ENCODE results near the gene ACACA.

The ACACA gene

DNA sequence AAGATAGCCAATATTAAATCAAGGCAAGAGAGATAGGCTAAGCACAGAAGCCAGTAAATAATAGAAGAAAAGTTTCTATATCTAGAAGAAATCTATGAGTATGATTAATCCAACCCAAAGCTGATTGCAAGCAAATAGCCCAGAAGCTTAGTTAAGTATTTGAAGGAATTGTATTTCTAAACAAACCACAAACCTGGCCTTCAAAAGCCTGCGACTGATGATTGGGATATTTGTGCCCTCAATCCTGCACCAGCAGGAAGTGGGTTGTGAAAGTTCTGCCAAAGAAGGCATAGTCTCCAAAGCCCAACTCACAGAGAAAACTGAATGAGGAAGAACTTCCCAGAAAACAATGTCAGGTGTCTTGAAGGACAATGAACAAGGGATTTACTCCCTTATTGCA lies 145.3 kb downstream of the ACACA start:
- TF ChIP-seq, protein P1, sequence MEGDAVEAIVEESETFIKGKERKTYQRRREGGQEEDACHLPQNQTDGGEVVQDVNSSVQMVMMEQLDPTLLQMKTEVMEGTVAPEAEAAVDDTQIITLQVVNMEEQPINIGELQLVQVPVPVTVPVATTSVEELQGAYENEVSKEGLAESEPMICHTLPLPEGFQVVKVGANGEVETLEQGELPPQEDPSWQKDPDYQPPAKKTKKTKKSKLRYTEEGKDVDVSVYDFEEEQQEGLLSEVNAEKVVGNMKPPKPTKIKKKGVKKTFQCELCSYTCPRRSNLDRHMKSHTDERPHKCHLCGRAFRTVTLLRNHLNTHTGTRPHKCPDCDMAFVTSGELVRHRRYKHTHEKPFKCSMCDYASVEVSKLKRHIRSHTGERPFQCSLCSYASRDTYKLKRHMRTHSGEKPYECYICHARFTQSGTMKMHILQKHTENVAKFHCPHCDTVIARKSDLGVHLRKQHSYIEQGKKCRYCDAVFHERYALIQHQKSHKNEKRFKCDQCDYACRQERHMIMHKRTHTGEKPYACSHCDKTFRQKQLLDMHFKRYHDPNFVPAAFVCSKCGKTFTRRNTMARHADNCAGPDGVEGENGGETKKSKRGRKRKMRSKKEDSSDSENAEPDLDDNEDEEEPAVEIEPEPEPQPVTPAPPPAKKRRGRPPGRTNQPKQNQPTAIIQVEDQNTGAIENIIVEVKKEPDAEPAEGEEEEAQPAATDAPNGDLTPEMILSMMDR (IDR thresholded peaks at IDR 0.05; ENCODE audit: low read depth, low read length) = no peak
- H3K27me3 ChIP-seq = no peaks in the 10 kb centered on the region
- peaks cover 79% of the 10 kb centered on the region for H3K36me3 ChIP-seq
- H3K4me1 ChIP-seq = no peaks in the 10 kb centered on the region
- no peak for DNase-seq
- H3K4me3 ChIP-seq (ENCODE audit: low read depth, low read length) = no peak overlapping the region
- H3K9me3 ChIP-seq = no peaks in the 10 kb centered on the region

DNA sequence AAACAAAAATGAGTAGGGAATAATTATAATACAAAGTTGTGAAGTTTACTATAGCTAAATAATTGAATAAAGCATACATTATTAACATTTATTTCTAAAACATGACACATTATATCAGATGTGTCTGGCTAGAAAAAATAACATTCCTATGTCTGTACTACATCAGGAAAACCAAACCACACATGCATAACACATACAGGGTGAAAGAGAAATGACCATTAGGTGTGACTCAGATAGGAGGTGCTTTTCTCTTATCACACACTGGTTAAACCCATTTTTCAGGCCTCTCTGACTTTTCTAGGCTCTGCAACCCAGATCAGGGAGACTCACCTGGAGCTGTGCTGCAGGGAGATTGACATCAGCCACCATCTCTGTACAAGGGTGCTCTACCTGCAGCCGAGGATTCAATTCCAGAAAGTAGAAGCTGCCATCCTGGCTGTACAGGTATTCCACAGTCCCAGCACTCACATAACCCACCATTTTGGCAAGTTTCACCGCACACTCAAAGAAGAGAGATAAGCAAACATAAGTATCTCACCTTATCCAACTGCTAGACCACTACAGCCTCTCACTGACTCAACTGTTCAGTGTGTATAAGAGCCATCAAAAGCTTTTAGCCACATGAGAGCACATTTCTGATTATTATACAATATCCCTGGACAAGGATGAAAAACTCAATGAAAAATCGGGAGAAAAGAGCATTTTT lies 147.5 kb downstream of the ACACA start:
- TF ChIP-seq, protein P1 (IDR thresholded peaks at IDR 0.05; ENCODE audit: low read depth, low read length) = no peak
- no peaks in the 10 kb centered on the region for H3K4me1 ChIP-seq
- H3K9me3 ChIP-seq = no peaks in the 10 kb centered on the region
- no peak overlapping the region for H3K4me3 ChIP-seq (ENCODE audit: low read depth, low read length)
- DNase-seq = no peak
- peaks cover 71% of the 10 kb centered on the region for H3K36me3 ChIP-seq
- no peaks in the 10 kb centered on the region for H3K27me3 ChIP-seq

DNA sequence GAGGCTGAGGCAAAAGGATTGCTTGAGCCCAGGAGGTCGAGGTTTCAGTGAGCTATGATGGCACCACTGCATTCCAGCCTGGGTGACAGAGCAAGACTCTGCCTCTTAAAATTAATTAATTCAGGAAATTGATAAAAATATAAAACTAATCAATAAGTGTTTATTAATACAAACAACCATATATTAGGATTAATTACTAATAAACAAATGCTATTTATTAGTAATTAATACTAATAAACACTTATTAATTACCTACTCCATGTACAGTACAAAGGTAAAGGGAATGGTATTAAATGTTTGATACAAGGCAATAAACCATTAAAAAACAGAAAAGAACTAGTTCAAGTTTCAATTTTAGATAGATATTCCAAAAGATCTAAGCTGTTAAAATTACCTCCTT lies 150.0 kb downstream of the ACACA start:
- DNase-seq = no peak
- no peaks in the 10 kb centered on the region for H3K9me3 ChIP-seq
- TF ChIP-seq, protein P1 (IDR thresholded peaks at IDR 0.05; ENCODE audit: low read depth, low read length) = no peak
- peaks cover 66% of the 10 kb centered on the region for H3K36me3 ChIP-seq
- no peaks in the 10 kb centered on the region for H3K4me1 ChIP-seq
- no peak overlapping the region for H3K4me3 ChIP-seq (ENCODE audit: low read depth, low read length)
- H3K27me3 ChIP-seq = no peaks in the 10 kb centered on the region

DNA sequence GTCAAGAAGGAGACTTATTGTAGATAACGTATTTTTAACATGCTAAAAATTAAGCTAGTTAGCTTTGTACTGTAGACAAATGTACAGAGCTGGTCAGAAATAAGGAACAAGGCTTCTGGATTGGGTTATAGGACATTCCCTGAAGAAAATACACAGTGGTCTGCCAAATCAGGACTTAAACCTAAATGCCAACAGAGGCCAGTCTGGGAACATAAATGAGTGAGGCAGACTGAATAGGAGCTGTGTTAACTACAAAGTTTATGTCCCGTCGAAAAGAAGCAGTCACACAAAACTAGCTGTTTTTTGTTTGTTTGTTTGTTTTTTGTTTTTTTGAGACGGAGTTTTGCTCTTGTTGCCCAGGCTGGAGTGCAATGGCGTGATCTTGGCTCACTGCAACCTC lies 151.2 kb downstream of the ACACA start:
- H3K9me3 ChIP-seq = no peaks in the 10 kb centered on the region
- peaks cover 63% of the 10 kb centered on the region for H3K36me3 ChIP-seq
- TF ChIP-seq, protein P1 (IDR thresholded peaks at IDR 0.05; ENCODE audit: low read depth, low read length) = no peak
- no peak for DNase-seq
- no peaks in the 10 kb centered on the region for H3K27me3 ChIP-seq
- H3K4me1 ChIP-seq = no peaks in the 10 kb centered on the region
- H3K4me3 ChIP-seq (ENCODE audit: low read depth, low read length) = no peak overlapping the region

DNA sequence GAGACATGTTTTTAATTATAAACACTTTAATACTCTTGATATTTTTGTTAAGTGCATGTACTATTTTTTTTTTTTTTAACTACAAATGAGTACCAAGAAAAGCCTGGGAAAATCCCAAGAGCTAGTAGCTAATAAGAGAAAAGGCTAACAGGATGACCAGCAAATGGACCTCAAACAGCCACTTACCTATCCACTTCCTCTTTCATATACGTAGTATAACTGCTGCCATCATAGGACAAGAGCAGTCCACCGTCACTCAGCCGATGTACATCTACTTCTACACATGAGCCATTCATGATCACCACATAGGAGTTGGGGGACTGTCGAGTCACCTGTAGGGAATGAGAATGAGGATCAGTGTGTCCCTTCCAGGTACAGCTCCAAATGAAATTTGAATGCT lies 158.8 kb downstream of the ACACA start:
- Histone ChIP-seq H3K36me3 (peaks cover 92% of the 10 kb centered on the region), H3K27me3 (no peaks in the 10 kb centered on the region), H3K4me1 (no peaks in the 10 kb centered on the region), H3K4me3 (ENCODE audit: low read depth, low read length) (no peak overlapping the region), H3K9me3 (no peaks in the 10 kb centered on the region)
- DNase-seq = no peak
- TF ChIP-seq, protein P1 (IDR thresholded peaks at IDR 0.05; ENCODE audit: low read depth, low read length) = no peak

DNA sequence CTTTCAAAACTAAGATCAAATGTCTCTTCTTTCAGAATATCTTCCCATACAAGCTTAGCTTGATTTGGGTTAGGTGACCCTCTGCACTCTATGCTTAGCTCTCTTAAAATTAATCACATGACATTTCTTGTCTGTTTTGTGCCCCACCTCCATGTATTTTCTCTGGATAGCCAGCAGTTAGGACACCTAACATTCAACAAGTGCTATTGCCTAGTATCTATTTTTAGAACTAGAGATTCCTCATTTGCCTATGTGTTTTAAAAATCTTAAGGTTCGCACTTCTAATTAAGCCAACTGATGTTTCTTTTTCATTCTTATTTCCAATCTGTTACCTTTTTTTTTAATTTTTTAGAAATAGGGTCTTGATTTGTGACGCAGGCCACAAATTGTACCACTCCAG lies 160.6 kb downstream of the ACACA start:
- no peak for DNase-seq
- Histone ChIP-seq H3K9me3 (no peaks in the 10 kb centered on the region), H3K36me3 (peaks cover 93% of the 10 kb centered on the region)

More for the DNA sequence above, 160.6 kb downstream of the ACACA start:
- Histone ChIP-seq H3K4me1 (no peaks in the 10 kb centered on the region), H3K27me3 (no peaks in the 10 kb centered on the region), H3K4me3 (ENCODE audit: low read depth, low read length) (no peak overlapping the region)
- TF ChIP-seq, protein P1 (IDR thresholded peaks at IDR 0.05; ENCODE audit: low read depth, low read length) = no peak

Data from BE2C (cell line).